ENCODE data around the gene AP5S1.
"Not testable (repeated sequence)": the region's sequence is repeated elsewhere in the genome, so short reads cannot be mapped to it uniquely, and the experiment has no call there.

Gene AP5S1

DNA sequence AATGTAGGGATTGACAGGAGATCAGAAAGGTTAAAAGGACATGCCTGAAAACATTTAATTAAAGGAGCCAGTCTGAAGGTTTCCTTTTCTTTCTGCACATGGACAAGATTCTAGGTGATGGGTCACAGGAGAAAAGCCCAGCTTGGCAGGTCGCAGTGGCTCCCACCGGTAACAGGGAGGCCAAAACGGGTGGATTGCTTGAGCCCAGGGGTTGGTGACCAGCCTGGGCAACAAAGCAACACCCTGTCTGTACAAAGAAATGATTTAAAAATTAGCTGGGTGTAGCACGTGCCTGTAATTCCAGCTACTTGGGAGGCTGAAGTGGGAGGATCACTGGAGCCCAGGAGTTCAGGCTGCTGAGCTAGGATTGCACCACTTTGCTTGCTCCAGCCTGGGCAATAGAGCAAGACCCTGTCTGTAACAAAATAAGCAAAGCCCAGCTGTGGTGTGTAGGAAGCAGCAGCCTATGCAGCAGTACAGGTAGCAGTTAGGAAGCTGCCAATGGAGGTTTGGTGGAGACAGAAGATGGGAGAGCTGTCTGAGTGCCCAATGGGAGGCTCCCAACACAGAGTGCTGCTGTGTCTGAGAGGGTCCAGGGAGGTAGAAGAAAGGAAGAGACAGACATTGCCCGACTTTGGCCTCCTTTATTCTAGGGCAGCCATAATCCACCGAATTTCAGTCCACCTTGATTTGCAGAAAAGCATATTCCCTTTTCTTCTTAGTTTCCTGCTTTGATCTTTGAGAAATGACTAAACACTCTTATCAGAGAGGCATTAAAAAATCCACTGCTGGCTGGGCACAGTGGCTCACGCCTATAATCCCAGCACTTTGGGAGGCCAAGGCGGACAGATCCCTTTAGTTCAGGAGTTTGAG is 7.1 kb upstream of the AP5S1 start:
- DNase-seq = no peak

- DNase-seq = peak; percentile 47
Measured at GRCh38 chr20:3813848-3814581, 6.3 kb upstream of the AP5S1 start.

GRCh38 chr20:3814928-3815495 is 5.3 kb upstream of the AP5S1 start:
- no peak for DNase-seq

DNA sequence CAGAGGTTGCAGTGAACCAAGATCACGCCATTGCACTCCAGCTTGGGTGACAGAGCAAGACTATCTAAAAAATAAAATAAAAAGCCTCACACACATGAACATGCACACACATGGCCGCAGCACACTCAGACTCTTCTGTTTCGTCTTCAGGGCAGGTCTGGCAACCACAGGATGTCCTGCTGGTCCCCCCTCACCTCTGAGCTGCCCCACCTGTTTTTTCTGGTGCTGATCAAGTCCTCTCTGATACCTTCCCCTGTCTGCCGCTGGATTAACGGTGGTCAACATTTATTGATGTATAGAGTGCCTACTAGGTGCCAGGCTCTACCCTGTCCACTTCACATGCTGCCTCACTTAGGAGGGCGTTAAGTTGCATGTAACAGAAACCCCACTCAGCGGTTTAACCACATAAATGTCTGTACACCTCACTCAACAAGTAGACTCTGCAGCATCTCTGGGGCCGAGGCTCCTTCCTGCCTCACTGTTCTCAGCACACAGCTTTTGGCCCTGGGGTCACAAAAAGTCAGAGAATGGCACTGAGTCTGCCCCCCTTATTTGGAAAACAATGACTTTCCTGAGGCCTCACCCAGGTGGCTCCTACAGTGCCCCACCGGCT is 4.5 kb upstream of the AP5S1 start:
- peak; percentile 33 for DNase-seq

DNA sequence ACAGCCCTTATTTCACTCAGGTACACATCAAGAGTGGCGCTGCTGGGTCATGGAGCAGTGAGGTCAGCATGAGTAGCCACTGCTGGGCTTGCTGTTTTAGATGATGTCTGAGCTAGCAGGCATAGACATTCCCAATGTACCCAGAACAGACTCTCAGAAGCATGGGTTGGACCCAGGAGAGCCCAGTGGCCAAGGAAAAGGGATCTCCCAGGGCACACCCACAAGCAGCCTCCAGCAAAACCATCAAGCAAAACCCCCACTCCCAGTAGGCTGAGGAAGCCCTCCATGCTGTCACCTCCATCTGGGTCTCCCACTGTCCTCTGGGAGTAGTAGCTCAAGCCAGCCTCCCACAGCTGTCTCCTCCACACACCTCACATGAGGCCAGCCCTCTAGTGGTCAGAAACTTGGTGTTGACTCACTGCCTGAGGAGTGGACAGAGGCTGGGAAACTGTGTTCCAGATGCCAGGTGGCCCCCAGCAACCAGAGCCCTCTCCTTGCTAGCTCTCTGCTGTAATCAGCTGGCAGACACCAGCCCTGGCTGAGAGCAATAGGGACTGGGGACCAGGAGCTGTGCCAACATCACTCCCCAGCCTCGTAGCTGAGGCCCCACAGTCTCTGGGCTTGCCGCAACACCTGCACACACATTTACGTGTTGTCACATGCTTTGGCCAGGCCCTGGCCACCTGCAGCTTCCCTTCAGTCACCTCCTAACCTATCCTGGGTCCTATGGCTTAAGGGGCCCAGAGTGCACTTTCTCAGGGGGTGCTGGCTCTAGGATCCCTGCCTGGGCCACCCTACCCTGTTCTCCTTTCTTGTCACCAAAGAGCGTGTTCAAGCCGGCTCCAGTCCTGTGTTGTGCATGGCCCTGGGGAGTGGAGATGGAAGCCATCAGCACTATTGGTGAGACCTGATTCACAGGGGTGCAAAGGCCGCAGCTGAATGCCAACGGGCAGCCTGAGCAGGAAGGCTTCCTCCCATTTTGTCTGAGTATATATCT is 1.9 kb upstream of the AP5S1 start:
- peak; percentile 21 for DNase-seq

DNA sequence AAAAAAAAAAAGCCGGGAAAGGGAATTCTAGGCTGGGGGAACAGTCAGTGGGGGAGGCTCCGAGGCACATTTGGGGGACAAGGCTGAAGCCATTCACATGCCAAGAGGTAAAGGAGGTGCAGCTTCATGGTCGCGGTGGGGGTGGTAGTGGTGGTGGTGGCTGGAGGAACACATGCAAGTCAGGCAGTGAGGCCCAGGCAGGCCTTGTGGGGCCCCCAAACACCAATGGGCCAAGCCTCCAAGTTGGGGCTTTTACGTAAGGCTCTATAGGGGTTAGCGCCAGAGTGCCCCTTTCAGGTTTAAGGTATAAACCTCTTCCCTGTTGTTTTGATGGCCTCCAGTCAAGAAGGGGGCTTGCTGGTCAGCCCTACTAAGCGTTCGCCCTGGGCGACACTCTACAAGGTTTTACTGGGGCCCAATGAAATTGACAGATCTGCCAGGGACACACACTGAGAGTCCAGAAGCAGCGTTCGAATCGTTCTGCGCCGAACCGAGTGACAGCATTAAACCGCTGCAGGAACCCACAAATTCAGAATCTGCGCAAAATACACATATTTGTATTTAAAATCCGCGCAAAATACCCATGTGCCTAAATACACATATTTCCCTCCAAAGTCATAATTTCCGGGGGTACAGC is 818 bp upstream of the AP5S1 start:
- peak; percentile 29 for DNase-seq

DNA sequence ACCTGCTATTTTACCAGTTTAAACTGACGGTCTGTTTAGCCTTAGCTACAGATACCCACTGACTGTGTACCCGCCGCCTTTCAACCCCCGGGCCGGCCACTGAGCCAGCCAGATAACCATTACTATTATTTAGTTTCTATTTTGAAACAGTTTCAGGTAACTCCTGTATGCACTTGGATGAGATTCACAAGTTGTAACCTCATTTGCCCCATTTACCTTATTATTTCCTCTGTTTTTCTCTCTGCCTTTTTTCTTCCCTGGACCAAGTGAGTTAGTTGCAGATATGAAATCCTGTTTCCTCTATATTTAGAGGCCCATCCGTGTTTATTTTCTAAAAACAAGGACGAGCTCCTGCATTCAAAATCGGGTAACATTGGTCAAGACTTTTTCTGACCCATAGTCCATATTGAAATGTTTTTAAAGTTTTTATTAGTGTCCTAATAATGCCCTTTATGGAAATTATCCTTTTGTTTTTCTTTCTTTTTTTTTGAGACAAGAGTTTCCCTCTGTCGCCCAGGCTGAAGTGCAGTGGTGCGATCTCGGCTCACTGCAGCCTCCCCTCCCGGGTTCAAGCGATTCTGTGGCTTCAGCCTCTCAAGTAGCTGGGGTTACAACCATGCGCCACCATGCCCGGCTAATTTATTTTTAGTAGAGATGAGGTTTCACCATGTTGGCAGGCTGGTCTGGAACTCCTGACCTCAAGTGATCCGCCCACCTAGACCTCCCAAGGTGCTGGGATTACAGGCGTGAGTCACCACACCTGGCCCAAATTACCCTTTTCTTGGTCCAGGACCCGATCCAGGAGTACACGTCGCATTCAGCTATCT is 767 bp downstream of the AP5S1 start:
- DNase-seq = no peak

- no peak for DNase-seq
Measured at GRCh38 chr20:3821996-3822395, 1.6 kb downstream of the AP5S1 start.

DNA sequence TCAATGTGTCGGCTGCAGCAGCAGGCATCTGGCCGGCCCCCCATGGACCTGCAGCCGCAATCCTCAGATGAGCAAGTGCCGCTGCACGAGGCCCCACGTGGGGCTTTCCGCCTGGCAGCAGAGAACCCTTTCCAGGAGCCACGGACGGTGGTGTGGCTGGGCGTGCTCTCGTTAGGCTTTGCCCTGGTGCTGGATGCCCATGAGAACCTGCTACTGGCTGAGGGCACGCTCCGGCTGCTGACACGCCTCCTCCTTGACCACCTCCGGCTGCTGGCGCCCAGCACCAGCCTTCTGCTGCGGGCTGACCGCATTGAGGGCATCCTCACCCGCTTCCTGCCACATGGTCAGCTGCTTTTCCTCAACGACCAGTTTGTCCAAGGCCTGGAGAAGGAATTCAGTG is 3.5 kb downstream of the AP5S1 start:
- DNase-seq = no peak

- DNase-seq = no peak
Measured at GRCh38 chr20:3825526-3825925, 5.2 kb downstream of the AP5S1 start.

DNA sequence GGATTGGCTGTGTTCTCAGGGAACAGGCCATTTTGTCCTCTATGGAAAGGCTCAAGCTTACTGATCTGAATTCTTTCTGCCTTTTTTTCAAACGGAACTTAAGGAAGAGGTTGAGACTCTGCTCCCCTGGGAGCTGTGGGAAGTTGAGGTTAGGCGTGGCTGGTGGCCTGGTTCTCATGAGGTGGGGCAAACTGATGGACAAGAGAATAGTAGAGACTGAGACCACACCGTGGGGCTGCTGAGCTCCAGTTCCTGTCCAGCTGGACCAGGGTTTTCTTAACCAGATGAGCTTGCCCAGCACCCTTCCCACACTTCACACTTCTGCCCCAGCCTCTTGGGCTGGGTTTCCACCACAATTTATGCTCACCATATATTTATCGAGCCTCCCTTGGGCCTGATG is 6.1 kb downstream of the AP5S1 start:
- no peak for DNase-seq

DNA sequence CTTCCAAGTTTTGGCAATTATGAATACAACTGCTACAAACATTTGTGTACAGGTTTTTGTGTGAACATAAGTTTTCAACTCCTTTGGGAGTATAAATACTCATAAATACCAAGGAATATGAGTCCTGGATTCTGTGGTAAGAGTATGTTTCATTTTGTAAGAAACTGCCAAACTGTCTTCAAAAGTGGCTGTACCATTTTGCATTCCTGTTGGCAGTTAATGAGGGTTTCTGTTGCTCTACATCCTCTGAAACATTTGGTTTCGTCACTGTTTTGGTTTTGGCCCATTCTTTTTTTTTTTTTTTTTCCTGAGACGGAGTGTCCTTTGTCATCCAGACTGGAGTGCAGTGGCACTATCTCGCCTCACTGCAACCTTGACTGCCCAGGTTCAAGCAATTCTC is 8.5 kb downstream of the AP5S1 start:
- DNase-seq = no peak

DNA sequence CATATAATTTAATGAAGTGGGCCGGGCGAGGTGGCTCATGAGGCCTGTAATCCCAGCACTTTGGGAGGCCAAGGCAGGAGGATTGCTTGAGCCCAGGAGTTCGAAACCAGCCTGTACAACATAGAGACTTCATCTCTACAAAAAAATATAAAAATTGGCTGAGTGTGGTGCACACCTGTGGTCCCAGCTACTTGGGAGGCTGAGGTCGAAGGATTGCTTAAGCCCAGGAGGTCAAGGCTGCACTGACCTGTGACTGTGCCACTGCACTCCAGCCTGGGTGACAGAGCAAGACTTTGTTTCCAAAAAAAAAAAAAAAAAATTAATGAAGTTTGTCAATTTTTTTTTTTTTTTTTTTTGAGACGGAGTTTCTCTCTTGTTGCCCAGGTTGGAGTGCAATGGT is 9.5 kb downstream of the AP5S1 start:
- DNase-seq = not testable (repeated sequence)

- no peak for DNase-seq
Measured at GRCh38 chr20:3836132-3836531, 15.8 kb downstream of the AP5S1 start.

DNA sequence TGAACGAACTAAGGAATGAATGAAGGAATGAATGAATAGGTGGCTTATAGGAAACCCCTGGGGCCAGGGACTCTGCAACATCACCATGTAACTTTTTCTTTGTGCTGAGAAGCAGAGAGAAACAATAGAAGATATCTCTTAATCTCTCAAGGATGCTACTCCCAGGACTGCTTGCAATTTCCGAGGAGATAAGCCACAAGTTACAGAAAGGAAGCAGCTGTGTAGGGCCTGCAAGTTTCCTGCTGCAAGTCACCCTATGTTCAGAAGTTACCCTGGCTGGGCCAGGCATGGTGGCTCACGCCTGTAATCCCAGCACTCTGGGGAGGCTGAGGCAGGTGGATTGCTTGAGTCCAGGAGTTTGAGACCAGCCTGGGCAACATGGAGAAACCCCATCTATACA is 19.0 kb downstream of the AP5S1 start:
- no peak for DNase-seq

- not testable (repeated sequence) for DNase-seq
Measured at GRCh38 chr20:3840201-3840600, 19.9 kb downstream of the AP5S1 start.

DNA sequence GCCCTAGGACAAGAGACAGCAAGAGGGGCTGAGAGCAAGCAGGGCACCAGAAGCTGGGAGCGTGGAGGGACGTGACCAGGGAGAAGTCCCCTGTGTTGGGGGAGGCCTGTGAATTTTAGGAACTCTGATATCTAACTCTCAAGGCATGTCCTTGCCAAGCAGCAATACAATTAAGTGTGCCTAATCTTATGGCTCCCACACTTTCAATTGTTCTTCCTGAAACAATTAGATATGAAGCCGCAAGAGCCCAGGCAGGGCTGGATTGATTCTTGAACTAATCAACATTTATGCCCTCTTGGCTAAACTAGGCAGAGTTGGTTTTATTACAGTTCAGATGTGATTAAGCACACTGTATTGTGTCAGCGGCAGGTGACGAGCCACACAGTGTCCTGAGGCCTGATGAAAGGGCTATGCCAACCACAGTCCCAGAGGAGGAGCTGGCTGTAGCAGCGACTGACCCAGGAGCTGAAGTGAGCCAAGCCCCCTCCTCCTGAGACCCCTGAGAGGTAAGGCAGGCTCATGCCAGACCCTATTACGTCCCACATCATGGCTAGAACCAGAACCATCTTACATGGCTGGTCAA is 22.1 kb downstream of the AP5S1 start:
- DNase-seq = no peak

DNA sequence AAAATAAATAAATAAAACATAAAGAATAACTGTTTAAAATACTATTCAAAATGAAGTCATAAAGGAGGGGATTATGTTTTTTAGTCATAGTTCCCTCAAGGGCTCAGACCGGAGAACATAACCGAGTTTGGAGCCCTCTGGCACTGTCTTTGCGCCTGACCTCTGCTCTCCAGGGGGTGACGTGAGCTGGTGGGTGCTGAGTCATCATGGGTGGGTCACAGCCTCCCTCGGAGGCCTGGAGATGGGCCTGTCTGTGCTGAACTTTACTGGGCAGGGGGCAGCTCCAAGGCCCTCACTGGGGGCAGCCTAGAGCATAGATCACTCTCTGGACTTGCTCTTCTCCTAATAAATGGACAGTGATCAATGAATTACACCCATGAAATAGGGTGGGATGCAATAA is 23.1 kb downstream of the AP5S1 start:
- no peak for DNase-seq

DNA sequence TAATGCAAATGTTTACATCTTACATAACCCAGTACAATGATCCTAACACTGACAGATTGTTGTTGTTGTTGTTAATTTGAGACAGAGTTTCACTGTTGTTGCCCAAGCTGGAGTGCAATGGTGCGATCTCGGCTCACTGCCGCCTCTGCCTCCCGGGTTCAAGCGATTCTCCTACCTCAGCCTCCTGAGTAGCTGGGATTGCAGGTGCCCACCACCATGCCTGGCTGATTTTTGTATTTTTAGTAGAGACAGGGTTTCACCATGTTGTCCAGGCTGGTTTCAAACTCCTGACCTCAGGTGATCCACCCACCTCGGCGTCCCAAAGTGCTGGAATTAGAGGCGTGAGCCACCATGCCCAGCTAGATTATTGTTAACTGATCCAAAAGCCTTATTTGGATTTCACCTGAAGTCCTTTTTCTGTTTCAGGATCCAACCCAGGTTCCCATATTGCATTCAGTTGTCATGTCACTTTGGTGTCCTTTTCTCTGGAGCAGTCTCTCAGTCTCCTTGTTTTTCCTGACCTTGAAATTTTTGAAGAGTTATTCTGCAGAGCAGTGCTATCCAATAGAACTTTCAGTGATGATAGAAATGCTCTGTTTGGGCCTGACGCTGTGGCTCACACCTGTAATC is 23.8 kb downstream of the AP5S1 start:
- DNase-seq = not testable (repeated sequence)

- no peak for DNase-seq
Measured at GRCh38 chr20:3846378-3846739, 26.0 kb downstream of the AP5S1 start.
